HG03575 (cell line): ENCODE results near the gene NRSN2.
"Not testable (repeated sequence)": the region's sequence is repeated elsewhere in the genome, so short reads cannot be mapped to it uniquely, and the experiment has no call there.

ENCODE experiments used
- ATAC-seq: cut with Tn5 transposase; IDR thresholded peaks from one replicate; pipeline ENCODE4 v1.9.1; 2021; ENCODE audit not compliant: unreplicated experiment, insufficient number of reproducible peaks, low FRiP score; ENCODE audit errors: extremely low read depth

Gene NRSN2

GRCh38 chr20:387520-387919 lies 40.6 kb downstream of the NRSN2 start:
- ATAC-seq, result no peak

GRCh38 chr20:388034-388994 lies 41.4 kb downstream of the NRSN2 start:
- no peak for ATAC-seq

GRCh38 chr20:389220-389619 lies 42.3 kb downstream of the NRSN2 start:
- no peak for ATAC-seq

GRCh38 chr20:391041-391711 lies 44.3 kb downstream of the NRSN2 start:
- ATAC-seq, result no peak

- ATAC-seq, result not testable (repeated sequence)
Measured at GRCh38 chr20:393296-393695, 46.4 kb downstream of the NRSN2 start.

GRCh38 chr20:396252-396618 lies 49.3 kb downstream of the NRSN2 start:
- ATAC-seq, result no peak

GRCh38 chr20:396619-397431 lies 49.9 kb downstream of the NRSN2 start:
- no peak for ATAC-seq

GRCh38 chr20:397432-398237 lies 50.7 kb downstream of the NRSN2 start:
- ATAC-seq, result no peak

GRCh38 chr20:399182-399707 lies 52.3 kb downstream of the NRSN2 start:
- no peak for ATAC-seq

- no peak for ATAC-seq
Measured at GRCh38 chr20:400128-400453, 53.2 kb downstream of the NRSN2 start.

- no peak for ATAC-seq
Measured at GRCh38 chr20:400454-401275, 53.8 kb downstream of the NRSN2 start.

- ATAC-seq, result no peak
Measured at GRCh38 chr20:401682-402495, 55.0 kb downstream of the NRSN2 start.

GRCh38 chr20:402496-402885 lies 55.6 kb downstream of the NRSN2 start:
- no peak for ATAC-seq

GRCh38 chr20:402898-403581 lies 56.1 kb downstream of the NRSN2 start:
- no peak for ATAC-seq

GRCh38 chr20:403582-403957 lies 56.7 kb downstream of the NRSN2 start:
- ATAC-seq, result no peak

- ATAC-seq, result no peak
Measured at GRCh38 chr20:404088-404487, 57.2 kb downstream of the NRSN2 start.
